Ishikawa (cell line): ENCODE results near the gene LCN9.

ENCODE experiments used
- CEBPB ChIP-seq: IDR thresholded peaks from 2 replicates; pipeline ENCODE4 v1.6.1; 2012
- CREB1 ChIP-seq: IDR thresholded peaks from 2 replicates; pipeline ENCODE4 v1.6.1; 2012; ENCODE audit warnings: low read depth
- EGR1 ChIP-seq: IDR thresholded peaks from 2 replicates; pipeline ENCODE4 v1.6.1; 2012
- EP300 ChIP-seq: IDR thresholded peaks from 2 replicates; pipeline ENCODE4 v1.6.1; 2012; ENCODE audit warnings: borderline replicate concordance
- FOXM1 ChIP-seq: IDR thresholded peaks from 2 replicates; pipeline ENCODE4 v1.6.1; 2012; ENCODE audit warnings: low read depth, borderline replicate concordance
- NFIC ChIP-seq: IDR thresholded peaks from 2 replicates; pipeline ENCODE4 v1.6.1; 2012
- RAD21 ChIP-seq: IDR thresholded peaks from 2 replicates; pipeline ENCODE4 v1.6.1; 2012; ENCODE audit warnings: low read depth
- REST ChIP-seq: IDR thresholded peaks from 2 replicates; pipeline ENCODE4 v1.6.1; 2012; ENCODE audit warnings: low read depth, mild to moderate bottlenecking
- TAF1 ChIP-seq: IDR thresholded peaks from 2 replicates; pipeline ENCODE4 v1.6.1; 2012; ENCODE audit warnings: low read depth, mild to moderate bottlenecking
- TCF12 ChIP-seq: IDR thresholded peaks from 2 replicates; pipeline ENCODE4 v1.6.1; 2012; ENCODE audit warnings: low read depth
- TEAD4 ChIP-seq: IDR thresholded peaks from 2 replicates; pipeline ENCODE4 v1.6.1; 2012
- USF1 ChIP-seq: IDR thresholded peaks from 2 replicates; pipeline ENCODE4 v1.6.1; 2012
- ZBTB7A ChIP-seq: IDR thresholded peaks from 2 replicates; pipeline ENCODE4 v1.6.1; 2012; ENCODE audit warnings: low read depth
- TF ChIP-seq, protein P1 (sequence below): IDR thresholded peaks from 2 replicates; pipeline ENCODE4 v1.6.1; 2012

- no peak for TF ChIP-seq CREB1
- TF ChIP-seq USF1: no peak
- TF ChIP-seq, protein P1, sequence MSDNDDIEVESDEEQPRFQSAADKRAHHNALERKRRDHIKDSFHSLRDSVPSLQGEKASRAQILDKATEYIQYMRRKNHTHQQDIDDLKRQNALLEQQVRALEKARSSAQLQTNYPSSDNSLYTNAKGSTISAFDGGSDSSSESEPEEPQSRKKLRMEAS: no peak
- no peak for TF ChIP-seq ZBTB7A
- no peak for TF ChIP-seq TAF1
- no peak for TF ChIP-seq NFIC
- no peak for TF ChIP-seq EGR1
- TF ChIP-seq EP300: no peak
- TF ChIP-seq REST: no peak
- no peak for TF ChIP-seq CEBPB
- TF ChIP-seq TEAD4: no peak
- TF ChIP-seq TCF12: no peak
- TF ChIP-seq FOXM1: no peak
- no peak for TF ChIP-seq RAD21
These were observed 42.6 kb upstream of the LCN9 start for GRCh38 chr9:135620558-135620957.
